Mucosa of descending colon (tissue), 3 donors: ENCODE measurements around the gene XPR1. TPM values are rescaled to one million over a fixed set of nuclear protein-coding genes. Genes with fewer than 3 reads are reported as not detected.
A peak's percentile ranks its signal among the peaks of the same experiment; 100 is the strongest.

Experiments
- ATAC-seq: fragments of 200-7000 bp; cut with Tn5 transposase; one replicate; pipeline ENCODE4 v1.9.1; 2020; ENCODE audit warnings: mild to moderate bottlenecking, moderate library complexity
- DNase-seq, 3 donors: peaks; one replicate each; pipeline ENCODE4 v3.0.0-alpha.2; 2020
- H3K36me3 ChIP-seq: fragments of 200-600 bp; one replicate; pipeline ENCODE4 v1.8.0; 2021; ENCODE audit warnings: low read depth, mild to moderate bottlenecking
- H3K4me1 ChIP-seq: fragments of 200-600 bp; one replicate; pipeline ENCODE4 v1.8.0; 2021; ENCODE audit warnings: low read depth, mild to moderate bottlenecking
- H3K4me3 ChIP-seq: fragments of 200-600 bp; one replicate; pipeline ENCODE4 v1.8.0; 2021; ENCODE audit warnings: mild to moderate bottlenecking
- H3K9me3 ChIP-seq: fragments of 200-600 bp; one replicate; pipeline ENCODE4 v1.8.0; 2021; ENCODE audit warnings: mild to moderate bottlenecking
- CTCF ChIP-seq: fragments of 200-600 bp; IDR thresholded peaks from one replicate; pipeline ENCODE4 v1.8.0; 2022; ENCODE audit warnings: antibody characterized with exemption, mild to moderate bottlenecking
- intact Hi-C, 2 donors: fragments of 100-400 bp; cut with DNase I in 1 of 2; cut with micrococcal nuclease in 1 of 2; formaldehyde crosslinking; loops; one replicate each; pipeline versions ENCODE4 v1.11.0 to v1.11.1; 2022; cut with DNase I, micrococcal nuclease
- total RNA-seq, 3 donors: library from RNA; stranded (reverse); fragmentation: NEBNext Ultra II Directional in 2 of 3; extraction: Animal tissue kit (Norgen Biotek cat#: 25700) in 2 of 3; gene quantifications; one replicate each; pipeline versions ENCODE4 v1.2.1 to v1.2.4, GENCODE V29; 2021 to 2023
- donor health status: DM: no; HTN: no; CAD: no; lungs with moderate emphysema.
- donor health status: DM: no; HTN: no; CAD: no.
- donor health status: DM: no; HTN: yes; CAD: no.

The XPR1 gene
- total RNA-seq, 3 donors from 2014 or later: 31.6 to 64.9 (median 34.6) TPM

- Histone ChIP-seq H3K4me3 (no peak overlapping the region), H3K9me3 (no peaks in the 10 kb centered on the region), H3K4me1 (peaks cover 5% of the 10 kb centered on the region), H3K36me3 (no peaks in the 10 kb centered on the region)
- TF ChIP-seq CTCF: no peak
- peak in 2 of 3 donors; percentile 14 to 31 for DNase-seq
- intact Hi-C loops: loop anchor here in 1 of 2 donors (5.0 kb wide), 1 partner anchor 231 kb away; no protein-coding TSS in a partner anchor
- no peak for ATAC-seq
Observed at GRCh38 chr1:180631194-180631765, 542 bp upstream of the XPR1 start.

GRCh38 chr1:180632326-180633056 is 669 bp downstream of the XPR1 start:
- TF ChIP-seq CTCF: no peak
- Histone ChIP-seq H3K4me1 (peaks cover 5% of the 10 kb centered on the region), H3K36me3 (no peaks in the 10 kb centered on the region), H3K9me3 (no peaks in the 10 kb centered on the region), H3K4me3 (peak overlapping the region; percentile 61)
- peak; percentile 77 for ATAC-seq
- intact Hi-C loops: loop anchor here in 1 of 2 donors (5.0 kb wide), 1 partner anchor 230 kb away; no protein-coding TSS in a partner anchor
- DNase-seq: peak; percentile 76 to 86 (median 84)

- H3K4me3 ChIP-seq: no peak overlapping the region
- ATAC-seq (no peak), DNase-seq (no peak)
- no peaks in the 10 kb centered on the region for H3K36me3 ChIP-seq
- no peaks in the 10 kb centered on the region for H3K9me3 ChIP-seq
- intact Hi-C loops: loop anchor here in 1 of 2 donors (5.0 kb wide), 1 partner anchor 229 kb away; no protein-coding TSS in a partner anchor
- H3K4me1 ChIP-seq: peaks cover 5% of the 10 kb centered on the region
- no peak for TF ChIP-seq CTCF
Observed at GRCh38 chr1:180633057-180634056, 1.5 kb downstream of the XPR1 start.

- ATAC-seq (no peak), DNase-seq (peak in 1 of 3 donors; percentile 13)
- H3K4me1 ChIP-seq: peaks cover 5% of the 10 kb centered on the region
- TF ChIP-seq CTCF: no peak
- H3K36me3 ChIP-seq: no peaks in the 10 kb centered on the region
- no peaks in the 10 kb centered on the region for H3K9me3 ChIP-seq
- intact Hi-C loops: no loop called here
- H3K4me3 ChIP-seq: no peak overlapping the region
Observed at GRCh38 chr1:180636138-180636537, 4.3 kb downstream of the XPR1 start.

- intact Hi-C loops: no loop called here
- H3K9me3 ChIP-seq: no peaks in the 10 kb centered on the region
- DNase-seq: no peak
- no peak overlapping the region for H3K4me3 ChIP-seq
- TF ChIP-seq CTCF: no peak
- ATAC-seq: no peak
- no peaks in the 10 kb centered on the region for H3K36me3 ChIP-seq
- no peaks in the 10 kb centered on the region for H3K4me1 ChIP-seq
Observed at GRCh38 chr1:180639871-180640270, 8.0 kb downstream of the XPR1 start.
